GM19328 (cell line): ENCODE results near the gene PTPRC.

Experiments used
- ATAC-seq: cut with Tn5 transposase; IDR thresholded peaks from one replicate; pipeline ENCODE4 v1.9.1; 2021; ENCODE audit warnings: mild to moderate bottlenecking, moderate library complexity; ENCODE audit not compliant: unreplicated experiment

The PTPRC gene

DNA sequence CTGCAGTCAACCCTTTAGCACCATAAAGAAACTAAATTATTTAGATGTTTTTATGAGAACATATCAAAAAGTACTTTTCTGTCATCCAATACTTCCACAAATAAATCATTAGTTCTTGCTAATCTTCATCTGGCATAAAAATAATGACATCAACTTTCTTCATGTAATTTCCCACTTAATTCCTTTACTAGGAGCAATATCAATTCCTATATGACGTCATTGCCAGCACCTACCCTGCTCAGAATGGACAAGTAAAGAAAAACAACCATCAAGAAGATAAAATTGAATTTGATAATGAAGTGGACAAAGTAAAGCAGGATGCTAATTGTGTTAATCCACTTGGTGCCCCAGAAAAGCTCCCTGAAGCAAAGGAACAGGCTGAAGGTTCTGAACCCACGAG lies 116.9 kb downstream of the PTPRC start:
- no peak for ATAC-seq

DNA sequence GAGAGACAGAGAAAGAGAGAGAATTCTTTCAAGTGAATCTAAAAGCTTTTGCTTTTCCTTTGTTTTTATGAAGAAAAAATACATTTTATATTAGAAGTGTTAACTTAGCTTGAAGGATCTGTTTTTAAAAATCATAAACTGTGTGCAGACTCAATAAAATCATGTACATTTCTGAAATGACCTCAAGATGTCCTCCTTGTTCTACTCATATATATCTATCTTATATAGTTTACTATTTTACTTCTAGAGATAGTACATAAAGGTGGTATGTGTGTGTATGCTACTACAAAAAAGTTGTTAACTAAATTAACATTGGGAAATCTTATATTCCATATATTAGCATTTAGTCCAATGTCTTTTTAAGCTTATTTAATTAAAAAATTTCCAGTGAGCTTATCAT lies 117.6 kb downstream of the PTPRC start:
- no peak for ATAC-seq

DNA sequence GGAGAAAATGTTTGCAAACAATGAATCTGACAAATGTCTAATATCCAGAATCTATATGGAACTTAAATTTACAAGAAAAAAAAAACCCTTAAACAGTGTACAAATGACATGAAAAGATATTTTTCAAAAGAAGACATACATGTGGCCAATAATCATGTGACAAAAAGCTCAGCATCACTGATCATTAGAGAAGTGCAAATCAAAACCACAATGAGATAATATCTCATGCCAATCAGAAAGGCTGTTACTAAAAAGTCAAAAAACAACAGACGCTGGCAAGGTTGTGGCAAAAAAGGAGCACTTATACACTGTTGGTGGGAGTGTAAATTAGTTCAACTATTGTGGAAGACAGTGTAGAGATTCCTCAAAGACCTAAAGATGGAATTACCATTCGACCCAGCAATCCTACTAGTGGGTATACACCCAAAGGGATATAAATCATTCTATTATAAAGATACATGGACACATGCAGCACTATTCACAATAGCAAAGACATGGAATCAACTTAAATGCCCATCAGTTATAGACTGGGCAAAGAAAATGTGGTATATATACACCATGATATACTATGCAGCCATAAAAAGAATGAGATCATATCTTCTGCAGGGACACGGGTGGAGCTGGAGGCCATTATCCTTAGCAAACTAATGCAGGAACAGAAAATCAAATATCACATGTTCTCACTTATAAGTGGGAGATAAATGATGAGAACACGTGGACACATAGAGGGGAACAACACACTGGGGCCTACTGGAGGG lies 123.2 kb downstream of the PTPRC start:
- ATAC-seq: no peak

DNA sequence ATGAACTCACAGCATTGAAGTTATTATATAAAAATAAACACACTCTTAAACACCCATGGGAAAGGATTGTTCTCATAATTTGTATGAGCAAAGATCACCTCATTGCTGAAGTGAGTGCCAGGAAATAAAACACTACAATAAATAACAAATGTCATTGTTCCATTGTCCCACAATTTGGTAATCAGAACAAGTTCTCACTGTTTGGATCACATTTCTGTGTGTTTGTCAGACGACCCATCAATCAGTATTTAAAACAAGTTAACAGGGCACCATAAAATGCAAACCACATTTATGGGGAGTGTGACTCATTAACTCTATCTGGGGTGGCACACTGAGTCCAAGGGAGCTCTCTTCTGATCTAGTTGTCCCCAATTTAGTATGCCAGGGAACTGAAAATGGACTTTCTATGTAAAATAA lies 124.5 kb downstream of the PTPRC start:
- no peak for ATAC-seq

DNA sequence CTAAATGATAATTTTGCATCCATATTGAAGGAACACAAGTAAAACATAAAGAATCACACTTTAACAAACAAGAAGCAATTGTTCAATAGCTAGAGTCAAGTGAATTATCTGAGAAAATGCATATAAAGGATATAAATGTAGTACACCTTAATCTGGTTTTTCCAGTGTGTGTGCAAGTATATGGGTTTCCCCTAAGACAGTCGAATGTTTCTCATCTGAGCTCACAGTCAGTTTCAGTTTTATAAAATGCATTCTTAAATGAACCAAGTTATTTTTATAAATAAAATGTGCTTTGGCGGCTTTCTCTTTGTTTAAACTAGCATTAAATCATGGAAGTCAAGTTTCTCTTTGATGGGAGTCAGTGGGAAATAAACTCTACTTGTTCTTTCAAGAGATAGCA lies 125.9 kb downstream of the PTPRC start:
- no peak for ATAC-seq

DNA sequence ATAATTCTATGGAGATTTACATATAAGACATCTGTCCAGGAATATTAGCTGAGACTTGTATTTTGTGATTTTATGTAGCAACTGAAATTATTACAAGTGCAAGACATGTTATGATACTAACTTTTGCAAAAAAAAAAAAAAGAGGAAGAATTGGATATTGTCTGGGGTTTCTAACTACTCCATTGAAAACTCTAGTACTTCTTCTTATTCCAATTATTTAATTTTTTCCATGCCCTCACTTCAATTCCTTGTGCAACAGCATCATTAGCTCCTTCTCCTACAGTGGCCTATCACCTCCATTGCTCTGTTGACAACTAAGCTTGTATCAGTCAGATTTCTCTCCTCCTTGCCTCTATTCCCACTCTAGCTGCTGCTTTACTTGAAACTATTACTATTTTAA lies 126.6 kb downstream of the PTPRC start:
- no peak for ATAC-seq

DNA sequence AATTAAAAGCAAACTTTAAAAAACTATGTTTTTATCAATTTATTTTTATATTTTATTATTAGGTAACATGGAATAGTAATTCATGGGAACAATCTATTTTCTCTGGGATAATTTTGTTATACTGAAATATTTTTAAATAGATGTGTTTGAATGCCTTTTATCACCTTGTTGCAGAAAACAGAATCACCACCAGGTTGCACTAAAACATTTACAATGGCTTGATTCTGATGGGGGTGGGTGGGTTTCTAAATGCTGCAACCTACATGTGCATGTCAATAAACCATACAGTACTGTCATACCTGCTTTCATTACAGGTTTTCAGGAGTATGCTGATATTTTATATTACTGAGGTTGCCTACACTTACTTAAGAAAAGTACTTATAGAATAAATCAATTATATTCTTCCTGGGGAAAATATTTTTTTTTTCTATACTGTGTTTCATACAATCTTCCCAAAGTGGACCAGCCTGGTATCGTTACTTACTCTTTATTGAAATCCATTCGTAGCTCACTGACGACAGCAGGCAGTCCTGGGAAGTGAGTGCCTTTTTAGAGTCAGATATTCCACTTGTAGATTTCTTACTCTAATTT lies 132.8 kb downstream of the PTPRC start:
- ATAC-seq: no peak

DNA sequence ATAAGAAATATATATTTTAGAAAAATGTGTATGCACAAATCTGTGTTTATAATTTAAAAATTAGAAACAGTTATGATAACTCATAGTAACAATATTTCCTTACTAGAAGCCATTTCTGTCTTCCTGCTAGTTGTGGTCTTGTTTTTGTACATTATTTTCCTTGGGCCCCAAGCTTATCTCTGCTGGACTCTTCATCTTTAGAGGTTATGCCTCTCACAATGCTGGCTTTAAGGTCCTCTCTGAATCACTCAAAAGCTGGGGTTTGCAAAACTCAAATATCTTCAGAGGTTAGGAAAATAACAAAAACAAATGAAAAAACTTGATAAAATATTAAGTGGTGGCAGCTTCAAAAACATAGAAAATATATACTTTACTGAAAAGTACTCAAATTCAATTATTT lies 133.8 kb downstream of the PTPRC start:
- ATAC-seq: no peak

DNA sequence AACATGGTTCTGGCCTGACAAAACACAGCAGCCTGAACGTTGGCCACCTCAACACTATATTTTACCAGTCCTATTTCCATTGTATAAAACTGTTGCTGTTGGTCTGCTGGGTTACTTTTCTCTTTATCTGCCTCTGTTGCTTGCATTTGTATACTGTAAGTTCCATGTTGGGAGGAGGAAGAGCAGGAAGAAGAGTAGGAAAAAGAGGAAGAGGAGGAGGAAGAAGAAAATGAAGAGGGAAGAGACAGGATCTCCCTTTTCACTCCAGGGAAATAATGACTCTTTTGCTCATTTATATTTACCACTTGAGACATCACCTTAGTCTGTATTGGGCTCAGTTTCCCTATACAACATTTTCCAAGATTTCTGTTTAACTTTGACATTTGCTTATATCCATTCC lies 134.2 kb downstream of the PTPRC start:
- ATAC-seq: no peak

DNA sequence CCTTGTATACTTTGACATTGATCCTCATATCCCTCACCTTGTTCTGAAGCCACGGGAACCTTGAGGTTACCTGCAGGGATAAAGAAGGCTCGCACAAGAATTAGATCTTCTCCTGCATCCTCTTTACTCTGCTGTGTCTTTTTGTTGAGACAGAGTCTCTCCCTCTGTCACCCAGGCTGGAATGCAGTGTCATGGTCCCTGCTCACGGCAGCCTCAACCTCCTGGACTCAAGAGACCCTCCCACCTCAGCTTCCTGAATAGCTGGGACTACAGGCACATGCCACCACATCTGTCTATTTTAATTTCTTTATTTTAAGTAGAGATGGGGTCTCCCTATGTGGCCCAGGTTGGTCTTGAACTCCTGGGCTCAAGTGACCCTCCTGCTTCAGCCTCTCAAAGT lies 134.7 kb downstream of the PTPRC start:
- no peak for ATAC-seq

DNA sequence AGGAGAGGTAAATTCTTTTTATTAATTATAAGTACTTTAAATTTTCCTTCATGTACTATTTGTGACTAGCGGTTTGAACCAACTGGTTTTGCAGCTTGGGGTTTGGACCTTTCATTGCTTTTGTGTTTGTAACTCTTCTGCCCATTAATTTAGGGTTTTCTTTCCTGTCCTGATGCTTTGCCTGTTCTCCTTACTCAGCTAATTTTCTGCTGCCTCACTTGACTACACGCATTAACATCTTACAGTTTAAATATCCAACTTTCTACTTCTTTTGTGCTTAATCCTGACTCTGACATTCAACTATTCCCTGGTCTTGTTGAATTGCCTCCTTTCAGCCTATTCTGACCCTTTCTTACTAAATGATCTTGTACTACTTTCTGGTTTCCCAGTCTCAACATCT lies 135.6 kb downstream of the PTPRC start:
- no peak for ATAC-seq

DNA sequence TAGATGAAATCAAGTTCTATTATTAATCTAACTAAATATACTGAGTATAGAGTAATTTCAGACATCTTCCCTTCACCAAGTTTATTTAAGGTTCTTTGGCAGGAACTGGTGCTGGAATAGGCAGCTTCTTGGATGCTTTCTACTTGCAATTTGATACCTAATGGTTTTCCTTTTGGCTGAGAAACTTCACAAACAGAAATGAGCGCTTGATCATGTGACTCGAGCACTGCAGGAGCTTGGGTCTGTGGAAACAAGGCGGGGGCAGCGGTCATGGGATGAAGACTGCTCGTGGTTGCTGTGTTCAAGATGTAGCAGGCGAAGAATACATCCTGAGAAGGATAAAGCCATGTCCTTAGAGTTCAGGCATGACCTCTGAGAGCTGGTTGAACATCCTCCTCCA lies 136.8 kb downstream of the PTPRC start:
- ATAC-seq: no peak

DNA sequence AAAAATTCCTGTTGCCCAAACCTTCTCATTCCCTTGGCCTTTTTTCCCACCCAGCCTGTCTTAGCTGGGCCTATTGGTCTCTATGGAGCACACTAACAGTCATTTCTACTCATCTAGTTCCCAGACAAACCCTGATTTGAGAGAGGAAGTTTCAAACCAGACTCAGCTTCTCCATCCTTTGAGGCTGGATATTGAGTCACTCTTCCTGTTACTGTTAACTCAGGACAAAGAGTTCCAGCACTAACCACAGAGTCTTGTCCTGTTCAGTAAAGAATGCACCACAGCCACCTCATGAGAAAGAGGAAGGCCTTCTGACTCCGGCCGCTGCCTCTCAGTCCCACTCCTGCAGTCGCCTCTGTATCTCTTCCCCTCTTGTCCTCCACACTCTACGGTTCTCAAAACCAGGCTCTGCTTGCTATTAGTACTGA lies 137.8 kb downstream of the PTPRC start:
- no peak for ATAC-seq

DNA sequence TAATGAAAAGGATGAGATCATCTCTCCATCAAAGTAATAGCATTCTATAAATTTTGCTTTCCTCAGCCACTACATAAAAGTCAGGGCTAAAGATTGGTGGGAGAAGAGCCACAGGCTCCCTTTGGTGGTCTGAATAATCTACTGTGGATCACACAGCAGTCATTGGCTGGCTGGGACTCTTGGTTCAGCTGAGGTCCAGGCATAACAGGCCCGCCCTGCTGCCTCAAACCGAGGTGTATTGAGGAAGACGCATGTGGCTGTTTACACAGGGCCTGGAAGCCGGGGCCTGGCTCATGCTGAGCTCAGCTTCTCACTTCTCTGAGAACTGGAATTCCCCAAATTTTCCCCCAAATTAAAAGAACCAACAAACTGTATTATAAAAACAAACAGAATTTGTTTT lies 139.2 kb downstream of the PTPRC start:
- ATAC-seq: no peak

DNA sequence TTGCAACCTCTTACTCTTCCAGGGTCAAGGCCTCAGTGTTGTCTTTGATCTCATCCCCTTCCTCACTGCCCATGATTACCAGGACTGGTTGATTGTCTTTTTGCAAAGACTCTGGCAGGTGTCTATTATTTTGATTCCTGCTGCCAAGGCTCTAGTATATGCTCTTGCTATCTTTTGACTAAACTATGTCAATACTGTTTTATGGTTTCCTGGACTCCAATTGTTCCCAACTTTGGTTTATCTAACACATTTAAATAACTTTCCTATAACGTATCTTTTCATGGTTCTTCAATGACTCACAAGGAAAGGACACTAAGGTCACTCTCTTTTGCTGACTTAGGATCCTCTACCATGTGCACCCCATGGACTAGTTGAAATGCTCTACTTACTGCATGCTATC lies 141.5 kb downstream of the PTPRC start:
- ATAC-seq: no peak

DNA sequence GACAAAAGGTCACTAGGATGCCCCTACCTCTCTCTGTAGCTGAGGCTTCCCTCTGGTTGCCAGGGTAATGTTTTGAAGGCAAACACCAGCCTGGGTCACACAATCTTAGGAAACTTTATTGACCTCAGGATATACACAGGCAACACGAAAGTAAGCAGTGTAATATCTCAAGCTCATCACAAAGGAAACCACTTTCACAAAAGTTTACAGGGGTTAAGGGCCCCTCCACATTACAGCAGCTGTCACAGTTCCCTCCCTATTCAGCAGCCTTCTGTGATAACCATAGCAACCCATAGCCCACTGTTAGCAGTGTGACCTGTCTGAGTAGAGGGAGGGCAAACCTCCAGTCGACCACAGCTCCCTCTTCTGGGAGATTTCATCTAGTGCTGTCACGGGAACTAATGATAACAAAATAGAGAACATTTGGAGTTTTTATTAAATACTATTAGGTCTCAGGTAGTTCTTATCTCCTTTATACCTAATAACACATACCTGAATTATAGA lies 149.8 kb downstream of the PTPRC start:
- ATAC-seq: peak; percentile 72

DNA sequence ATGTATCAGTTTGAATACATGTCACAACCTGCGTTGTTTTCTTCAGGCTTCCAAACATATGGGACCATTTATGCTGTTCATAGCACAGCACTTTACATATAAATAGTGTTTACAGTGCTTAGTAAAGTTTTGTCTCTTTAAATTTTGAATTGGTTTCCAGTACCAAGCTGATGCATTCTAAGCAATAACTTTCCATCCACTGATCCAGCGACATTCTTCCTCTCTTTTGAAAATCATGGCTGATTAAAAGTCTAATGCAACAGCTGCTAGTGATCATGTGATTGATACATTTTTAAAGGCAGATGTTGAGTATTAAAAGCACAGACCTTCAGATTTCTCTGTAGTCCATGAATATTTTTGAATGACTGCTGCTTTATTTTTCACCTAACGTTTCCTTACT lies 154.9 kb downstream of the PTPRC start:
- ATAC-seq: no peak

DNA sequence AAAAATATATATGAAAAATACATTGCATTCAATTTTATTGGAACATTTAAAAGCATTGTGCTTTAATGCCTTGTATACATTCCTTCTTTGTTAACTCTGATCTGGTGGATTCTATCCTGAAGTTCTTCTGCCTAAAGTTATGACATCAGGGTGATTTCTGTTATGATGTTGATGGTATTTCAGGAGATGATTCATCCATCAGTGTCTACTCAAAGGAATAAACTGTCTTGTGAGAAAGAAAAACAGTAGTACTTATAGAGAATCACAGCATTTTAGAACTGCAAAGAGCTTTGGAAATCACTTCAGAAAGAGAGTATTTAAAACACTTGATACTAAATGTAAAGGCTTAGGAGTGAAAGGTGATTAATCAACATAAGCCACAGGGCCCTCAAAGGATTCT lies 155.7 kb downstream of the PTPRC start:
- ATAC-seq: no peak

DNA sequence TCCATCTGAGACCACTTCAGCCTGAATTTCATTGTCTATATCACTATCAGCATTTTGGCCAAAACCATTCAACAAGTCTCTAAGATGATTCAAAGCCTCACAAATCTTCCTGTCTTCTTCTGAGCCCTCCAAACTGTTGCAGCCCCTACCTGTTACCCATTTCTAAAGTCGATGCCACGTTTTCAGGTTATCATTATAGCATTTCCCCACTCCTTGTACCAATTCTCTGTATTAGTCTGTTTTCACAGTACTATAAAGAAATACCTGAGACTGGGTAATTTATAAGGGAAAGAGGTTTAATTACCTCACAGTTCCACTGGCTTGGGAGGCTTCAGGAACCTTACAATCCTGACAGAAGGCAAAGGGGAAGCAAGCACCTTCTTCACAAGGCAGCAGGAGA lies 158.8 kb downstream of the PTPRC start:
- no peak for ATAC-seq

DNA sequence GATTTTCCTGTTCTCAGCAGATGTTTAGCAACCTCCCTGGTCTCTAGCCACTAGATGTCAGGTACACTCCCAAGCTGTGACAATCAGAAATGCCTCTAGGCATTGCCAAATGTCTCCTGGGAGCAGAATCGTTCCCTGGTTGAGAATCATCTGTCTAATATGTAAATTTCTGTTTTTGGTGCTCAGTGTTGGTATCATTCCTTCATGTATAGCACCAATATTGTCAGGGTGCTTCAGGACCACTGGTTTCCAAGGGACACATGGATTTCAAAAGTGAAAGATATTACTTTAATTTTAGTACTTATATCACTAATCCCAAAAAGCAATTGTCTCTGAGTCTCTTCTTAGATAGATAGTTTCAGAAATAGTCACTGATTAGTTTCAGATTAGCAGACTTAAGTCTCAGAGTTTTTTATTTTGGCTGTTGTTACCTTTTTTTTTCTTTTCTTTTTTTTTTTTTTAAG lies 160.1 kb downstream of the PTPRC start:
- ATAC-seq: no peak

DNA sequence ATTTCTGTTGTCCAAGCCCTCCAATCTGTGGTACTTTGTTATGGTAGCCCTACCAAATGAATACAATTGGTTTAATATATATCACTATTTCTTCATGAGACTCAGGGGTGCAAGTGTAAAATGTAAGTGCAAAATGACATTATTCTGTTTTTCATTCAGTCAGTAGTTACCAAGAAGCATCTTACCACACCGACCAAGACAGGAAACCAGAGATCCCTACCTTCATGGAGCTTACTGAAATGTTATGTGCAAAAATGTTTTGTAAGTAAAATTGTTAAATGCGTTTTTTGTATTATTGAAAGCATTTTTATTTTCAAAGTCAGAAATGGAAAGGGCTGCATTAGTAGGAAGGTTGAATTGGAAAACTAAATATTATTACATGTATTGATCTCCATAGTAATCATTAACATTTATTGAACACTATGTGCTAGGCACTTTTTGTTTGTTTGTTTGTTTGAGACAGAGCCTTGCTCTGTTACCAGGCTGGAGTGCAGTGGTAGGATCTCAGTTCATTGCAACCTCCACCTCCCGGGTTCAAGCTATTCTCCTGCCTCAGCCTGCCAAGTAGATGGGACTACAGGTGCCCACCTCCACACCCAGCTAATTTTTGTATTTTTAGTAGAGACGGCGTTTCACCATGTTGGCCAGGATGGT lies 166.8 kb downstream of the PTPRC start:
- no peak for ATAC-seq

DNA sequence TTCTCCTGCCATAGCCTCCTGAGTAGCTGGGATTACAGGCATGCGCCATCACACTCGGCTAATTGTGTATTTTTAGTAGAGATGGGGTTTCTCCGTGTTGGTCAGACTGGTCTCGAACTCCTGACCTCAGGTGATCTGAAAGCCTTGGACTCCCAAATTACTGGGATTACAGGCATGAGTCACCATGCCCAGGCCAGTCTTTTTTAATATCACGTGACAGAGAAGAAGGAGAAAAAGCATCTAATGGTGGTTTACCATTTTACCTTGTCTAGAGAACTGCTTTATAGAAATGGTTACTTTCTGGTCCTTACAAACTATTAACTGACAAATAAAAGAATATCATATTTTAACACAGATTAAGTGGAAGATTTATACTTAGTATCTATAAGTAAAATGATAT lies 168.0 kb downstream of the PTPRC start:
- no peak for ATAC-seq
